MM.1S (cell line): ENCODE measurements around the gene LNPEP.

Source experiments
- DNase-seq: peaks from one replicate; pipeline ENCODE4 v3.0.0-alpha.2; 2015
- H2AFZ ChIP-seq: fragments of 300-600 bp; sonication (generic); 2 replicates; pipeline ENCODE4 v1.6.0; 2016; ENCODE audit warnings: antibody characterized with exemption, low read length
- H3F3A ChIP-seq: fragments of 300-600 bp; sonication (generic); 2 replicates; pipeline ENCODE4 v1.6.1; 2016; ENCODE audit warnings: mild to moderate bottlenecking, antibody characterized with exemption, low read length, moderate library complexity, mixed read lengths; ENCODE audit not compliant: insufficient read depth
- H3K27ac ChIP-seq: fragments of 300-600 bp; sonication (generic); 2 replicates; pipeline ENCODE4 v1.5.1; 2016; ENCODE audit warnings: mild to moderate bottlenecking, low read length
- H3K27me3 ChIP-seq: fragments of 300-600 bp; sonication (generic); replicated peaks from 2 replicates; pipeline ENCODE4 v1.6.0; 2016; ENCODE audit warnings: low read length; ENCODE audit not compliant: insufficient read depth
- H3K36me3 ChIP-seq: fragments of 300-600 bp; sonication (generic); replicated peaks from 2 replicates; pipeline ENCODE4 v1.6.1; 2016; ENCODE audit warnings: mild to moderate bottlenecking, low read length, mixed read lengths; ENCODE audit not compliant: insufficient read depth
- H3K4me1 ChIP-seq: fragments of 300-600 bp; sonication (generic); 2 replicates; pipeline ENCODE4 v1.6.1; 2016; ENCODE audit warnings: low read length, mixed read lengths
- H3K4me2 ChIP-seq: fragments of 300-600 bp; sonication (generic); 2 replicates; pipeline ENCODE4 v1.6.0; 2016; ENCODE audit warnings: low read depth, low read length
- H3K4me3 ChIP-seq: fragments of 300-600 bp; sonication (generic); 2 replicates; pipeline ENCODE4 v1.5.1; 2016; ENCODE audit warnings: low read length, mixed read lengths
- H3K79me2 ChIP-seq: fragments of 300-600 bp; sonication (generic); 2 replicates; pipeline ENCODE4 v1.6.1; 2016; ENCODE audit warnings: mixed run types, low read length, mixed read lengths
- H3K9ac ChIP-seq: fragments of 300-600 bp; sonication (generic); 2 replicates; pipeline ENCODE4 v1.6.1; 2016; ENCODE audit warnings: low read length, mixed read lengths
- H3K9me2 ChIP-seq: fragments of 300-600 bp; sonication (generic); replicated peaks from 2 replicates; pipeline ENCODE4 v1.6.1; 2016; ENCODE audit warnings: mild to moderate bottlenecking, low read length, mixed read lengths; ENCODE audit not compliant: insufficient read depth
- H3K9me3 ChIP-seq: fragments of 300-600 bp; sonication (generic); replicated peaks from 2 replicates; pipeline ENCODE4 v1.6.1; 2016; ENCODE audit warnings: mild to moderate bottlenecking, low read length, mixed read lengths; ENCODE audit not compliant: insufficient read depth
- H4K20me1 ChIP-seq: fragments of 300-600 bp; sonication (generic); 2 replicates; pipeline ENCODE4 v1.6.1; 2016; ENCODE audit warnings: mild to moderate bottlenecking, low read length, moderate library complexity, mixed read lengths; ENCODE audit not compliant: insufficient read depth
- EZH2 ChIP-seq: fragments of 300-600 bp; sonication (generic); optimal IDR thresholded peaks from 2 replicates; pipeline ENCODE3; 2017; ENCODE audit warnings: low read depth, mild to moderate bottlenecking, antibody characterized with exemption, low read length, mixed read lengths
- EZH2phosphoT487 ChIP-seq: fragments of 300-600 bp; sonication (generic); IDR thresholded peaks from 2 replicates; pipeline ENCODE4 v1.6.1; 2018; ENCODE audit warnings: antibody characterized with exemption, low read length
- TF ChIP-seq, protein P1 (sequence below): fragments of 300-600 bp; sonication (generic); IDR thresholded peaks from 2 replicates; pipeline ENCODE4 v1.5.1; 2016; ENCODE audit warnings: antibody characterized with exemption, low read length, mixed read lengths

Gene LNPEP

DNA sequence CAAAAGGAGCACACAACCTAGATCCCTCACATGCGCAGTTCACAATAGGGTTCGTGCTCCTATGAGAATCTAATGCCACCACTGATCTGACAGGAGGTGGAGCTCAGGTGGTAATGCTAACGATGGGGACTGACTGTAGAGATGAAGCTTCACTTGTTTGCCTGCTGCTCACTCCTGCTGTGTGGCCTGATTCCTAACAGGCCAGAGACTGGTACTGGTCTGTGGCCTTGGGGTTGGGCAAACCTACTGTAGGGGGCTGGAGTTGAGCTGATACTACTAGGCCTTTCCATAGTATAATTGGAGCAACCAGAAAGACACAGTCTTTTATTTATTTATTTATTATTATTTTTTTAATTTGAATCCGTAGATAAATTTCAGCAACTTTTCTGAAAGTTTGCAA lies 5.3 kb downstream of the LNPEP start:
- H3K4me3 ChIP-seq, result no peak overlapping the region
- H2AFZ ChIP-seq, result no peak overlapping the region
- H3K36me3 ChIP-seq, result no peaks in the 10 kb centered on the region
- no peaks in the 10 kb centered on the region for H3K27me3 ChIP-seq
- DNase-seq, result no peak
- peaks cover 82% of the 10 kb centered on the region for H3K79me2 ChIP-seq
- no peaks in the 10 kb centered on the region for H3K9me3 ChIP-seq
- H3K4me2 ChIP-seq, result no peak overlapping the region
- TF ChIP-seq, protein P1, sequence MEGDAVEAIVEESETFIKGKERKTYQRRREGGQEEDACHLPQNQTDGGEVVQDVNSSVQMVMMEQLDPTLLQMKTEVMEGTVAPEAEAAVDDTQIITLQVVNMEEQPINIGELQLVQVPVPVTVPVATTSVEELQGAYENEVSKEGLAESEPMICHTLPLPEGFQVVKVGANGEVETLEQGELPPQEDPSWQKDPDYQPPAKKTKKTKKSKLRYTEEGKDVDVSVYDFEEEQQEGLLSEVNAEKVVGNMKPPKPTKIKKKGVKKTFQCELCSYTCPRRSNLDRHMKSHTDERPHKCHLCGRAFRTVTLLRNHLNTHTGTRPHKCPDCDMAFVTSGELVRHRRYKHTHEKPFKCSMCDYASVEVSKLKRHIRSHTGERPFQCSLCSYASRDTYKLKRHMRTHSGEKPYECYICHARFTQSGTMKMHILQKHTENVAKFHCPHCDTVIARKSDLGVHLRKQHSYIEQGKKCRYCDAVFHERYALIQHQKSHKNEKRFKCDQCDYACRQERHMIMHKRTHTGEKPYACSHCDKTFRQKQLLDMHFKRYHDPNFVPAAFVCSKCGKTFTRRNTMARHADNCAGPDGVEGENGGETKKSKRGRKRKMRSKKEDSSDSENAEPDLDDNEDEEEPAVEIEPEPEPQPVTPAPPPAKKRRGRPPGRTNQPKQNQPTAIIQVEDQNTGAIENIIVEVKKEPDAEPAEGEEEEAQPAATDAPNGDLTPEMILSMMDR, result no peak
- TF ChIP-seq EZH2 (no peak), EZH2phosphoT487 (no peak)
- peaks cover 17% of the 10 kb centered on the region for H3K4me1 ChIP-seq
- no peak overlapping the region for H3K9ac ChIP-seq
- 0 out of 2 replicates have a peak, but pooled peaks cover 10% of the 10 kb centered on the region for H4K20me1 ChIP-seq
- no peak overlapping the region for H3K27ac ChIP-seq
- H3K9me2 ChIP-seq, result no peaks in the 10 kb centered on the region
- no peaks in the 10 kb centered on the region for H3F3A ChIP-seq

DNA sequence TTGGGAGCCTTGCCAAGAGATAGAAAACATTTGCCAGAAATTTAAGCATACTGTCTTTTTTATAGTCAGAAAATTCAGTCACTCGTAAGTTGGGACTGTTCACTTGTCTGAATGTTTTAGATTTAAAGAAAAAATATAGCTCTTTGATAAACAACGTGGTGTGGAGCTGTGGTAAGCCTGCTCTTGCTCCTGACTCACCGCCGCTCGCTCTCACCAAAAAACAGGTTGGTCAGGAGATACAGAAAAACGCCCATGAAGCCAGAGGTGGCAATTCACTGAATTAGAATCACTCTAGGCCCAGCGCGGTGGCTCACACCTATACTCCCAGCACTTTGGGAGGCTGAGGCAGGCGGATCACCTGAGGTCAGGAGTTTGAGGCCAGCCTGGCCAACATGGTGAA lies 6.2 kb downstream of the LNPEP start:
- TF ChIP-seq EZH2phosphoT487 (no peak), EZH2 (no peak)
- TF ChIP-seq, protein P1, result no peak
- no peak overlapping the region for H3K27ac ChIP-seq
- no peak overlapping the region for H3K4me3 ChIP-seq
- DNase-seq, result no peak
- peaks cover 81% of the 10 kb centered on the region for H3K79me2 ChIP-seq
- no peaks in the 10 kb centered on the region for H3K36me3 ChIP-seq
- no peaks in the 10 kb centered on the region for H3K9me3 ChIP-seq
- no peaks in the 10 kb centered on the region for H3K9me2 ChIP-seq
- H3K4me2 ChIP-seq, result no peak overlapping the region
- 0 out of 2 replicates have a peak, but pooled peaks cover 10% of the 10 kb centered on the region for H4K20me1 ChIP-seq
- no peaks in the 10 kb centered on the region for H3K27me3 ChIP-seq
- H3F3A ChIP-seq, result no peaks in the 10 kb centered on the region
- H3K4me1 ChIP-seq, result peaks cover 15% of the 10 kb centered on the region
- no peak overlapping the region for H3K9ac ChIP-seq
- H2AFZ ChIP-seq, result no peak overlapping the region

GRCh38 chr5:96942911-96943310 lies 7.0 kb downstream of the LNPEP start:
- no peaks in the 10 kb centered on the region for H3F3A ChIP-seq
- H2AFZ ChIP-seq, result no peak overlapping the region
- no peak for DNase-seq
- H3K79me2 ChIP-seq, result peaks cover 81% of the 10 kb centered on the region
- TF ChIP-seq EZH2phosphoT487 (no peak), EZH2 (no peak)
- TF ChIP-seq, protein P1, result no peak
- H3K4me2 ChIP-seq, result no peak overlapping the region
- H3K9me3 ChIP-seq, result no peaks in the 10 kb centered on the region
- no peak overlapping the region for H3K9ac ChIP-seq
- H3K27me3 ChIP-seq, result no peaks in the 10 kb centered on the region
- H3K36me3 ChIP-seq, result no peaks in the 10 kb centered on the region
- no peaks in the 10 kb centered on the region for H3K9me2 ChIP-seq
- H3K4me3 ChIP-seq, result no peak overlapping the region
- no peak overlapping the region for H3K27ac ChIP-seq
- H4K20me1 ChIP-seq, result 0 out of 2 replicates have a peak, but pooled peaks cover 10% of the 10 kb centered on the region
- peaks cover 6% of the 10 kb centered on the region; the same call in 1 of the 2 replicates for H3K4me1 ChIP-seq
